Stomach (tissue), 9 donors: ENCODE data around the gene HOXB6. TPM values are rescaled to one million over a fixed set of nuclear protein-coding genes. Genes with fewer than 3 reads are reported as not detected.
A peak's percentile ranks its signal among the peaks of the same experiment; 100 is the strongest.

Experiments
- DNase-seq, 2 donors: peaks; one replicate each; pipeline versions ENCODE4 v3.0.0 to v3.0.0-alpha.2; 2013 to 2019
- H3K27ac ChIP-seq, 5 donors: fragments of 200-600 bp in 4 of 5; sonication (generic) in 4 of 5; one replicate each; pipeline ENCODE4 v1.5.1; 2013 to 2019; ENCODE audit warnings: mild to moderate bottlenecking in 1 of 5, moderate library complexity in 1 of 5
- H3K27me3 ChIP-seq, 3 donors: fragments of 200-600 bp; sonication (generic); one replicate each; pipeline ENCODE4 v1.5.1; 2017 to 2019; ENCODE audit warnings: mixed run types in 1 of 3
- H3K36me3 ChIP-seq, 4 donors: fragments of 200-600 bp; sonication (generic); 1 replicate in 3 of 4; 2 replicates in 1 of 4; pipeline ENCODE4 v1.5.1; 2016 to 2019
- H3K4me1 ChIP-seq, 4 donors: fragments of 200-600 bp; sonication (generic); one replicate each; pipeline ENCODE4 v1.5.1; 2016 to 2019
- H3K4me3 ChIP-seq, 4 donors: fragments of 200-600 bp; sonication (generic) in 3 of 4; one replicate each; pipeline ENCODE4 v1.5.1; 2016 to 2019; ENCODE audit warnings: mild to moderate bottlenecking in 1 of 4
- H3K9me3 ChIP-seq, 4 donors: fragments of 200-600 bp; sonication (generic); one replicate each; pipeline ENCODE4 v1.5.1; 2016 to 2019
- CTCF ChIP-seq, 7 experiments: fragments of 450-650 bp in 4 of 7; fragments of 200-600 bp in 3 of 7; sonication (generic) in 3 of 7; IDR thresholded peaks; one replicate each; pipeline ENCODE4 v1.5.1; 2016 to 2019; ENCODE audit warnings: antibody characterized with exemption in 7 of 7, control low read depth in 2 of 7, mild to moderate bottlenecking in 1 of 7
- EP300 ChIP-seq: sonication (generic); formaldehyde crosslinking; IDR thresholded peaks from one replicate; pipeline ENCODE4 v1.6.1; 2017; ENCODE audit warnings: antibody characterized with exemption
- POLR2A ChIP-seq, 4 donors: fragments of 450-650 bp; IDR thresholded peaks; one replicate each; pipeline ENCODE4 v1.6.1; 2016; ENCODE audit warnings: antibody characterized with exemption in 4 of 4, control low read depth in 2 of 4, mild to moderate bottlenecking in 1 of 4, moderate library complexity in 1 of 4
- POLR2AphosphoS5 ChIP-seq, 3 donors: sonication (generic); formaldehyde crosslinking; IDR thresholded peaks; one replicate each; pipeline ENCODE4 v1.6.1; 2016; ENCODE audit warnings: antibody characterized with exemption in 3 of 3
- WGBS, 5 donors: extraction: QIAGEN DNeasy Blood & Tissue Kit in 3 of 5; methylation state at CpG; one replicate each; pipeline versions ENCODE4 v1.1.5 to v1.1.7; 2013 to 2018; 5-methylcytosine and 5-hydroxymethylcytosine counted together
- intact Hi-C: fragments of 100-400 bp; cut with DNase I; formaldehyde crosslinking; loops from one replicate; pipeline ENCODE4 v1.15.1; 2023; ENCODE audit warnings: low total_unique reads
- polyA plus RNA-seq, 3 donors: library from polyadenylated mRNA; stranded (reverse); fragments of 200-250 nt; gene quantifications; one replicate each; pipeline ENCODE4 v1.2.3, GENCODE V29; 2013
- total RNA-seq, 5 donors: library from RNA; depleted of rRNA; stranded (reverse); fragments of >200 nt; gene quantifications; one replicate each; pipeline versions ENCODE4 v1.1.0 to v1.2.3, GENCODE V29; 2014 to 2016
- donor health status: healthy with polysubstance abuse.
- donor health status: Bipolar disorder and iron deficiency.
- donor health status: healthy.

The HOXB6 gene
- total and polyA plus RNA-seq, 8 donors, result 4.2 to 150 (median 10.9) TPM

- peaks cover 8 to 93% (median 69%) of the 10 kb centered on the region in 4 donors for H3K4me1 ChIP-seq
Measured at GRCh38 chr17:48598736-48599135, 6.0 kb downstream of the HOXB6 start.

GRCh38 chr17:48597778-48598631, 6.8 kb downstream of the HOXB6 start:
- H3K27ac ChIP-seq, result peak overlapping the region; percentile 79 to 95 (median 93)
- 1 to 3% (median 2%) methylated on average over 65 to 68 of the region's 68 CpGs for WGBS, 5 donors
- no peaks in the 10 kb centered on the region for H3K36me3 ChIP-seq
- peaks cover 2 to 100% (median 97%) of the 10 kb centered on the region in 3 donors for H3K27me3 ChIP-seq
- DNase-seq, result peak; percentile 47 to 87
- H3K9me3 ChIP-seq, result no peaks in the 10 kb centered on the region
- peak overlapping the region; percentile 52 to 58 (median 56) for H3K4me3 ChIP-seq
- TF ChIP-seq POLR2AphosphoS5 (IDR thresholded peaks at IDR 0.05) (peak in 2 of 3 donors; percentile 31 to 73), EP300 (no peak)
- H3K4me1 ChIP-seq, result peaks cover 8 to 99% (median 73%) of the 10 kb centered on the region in 4 donors
- intact Hi-C loops, result no loop called here

More at GRCh38 chr17:48598736-48599135, 6.0 kb downstream of the HOXB6 start:
- WGBS, 5 donors, result 23 to 50% (median 31%) methylated on average over 7 of the region's 7 CpGs
- TF ChIP-seq POLR2A (IDR thresholded peaks at IDR 0.05) (no peak), CTCF (IDR thresholded peaks at IDR 0.05) (no peak), POLR2AphosphoS5 (IDR thresholded peaks at IDR 0.05) (no peak), EP300 (no peak)
- H3K27me3 ChIP-seq, result peaks cover 0 to 100% (median 99%) of the 10 kb centered on the region in 3 donors
- H3K27ac ChIP-seq, result peak overlapping the region in 4 of 5 donors; percentile 6 to 95 (median 92)
- DNase-seq, result no peak
- intact Hi-C loops, result no loop called here
- no peaks in the 10 kb centered on the region for H3K9me3 ChIP-seq
- H3K36me3 ChIP-seq, result no peaks in the 10 kb centered on the region
- H3K4me3 ChIP-seq, result peak overlapping the region in 2 of 4 donors; percentile 55 to 58

GRCh38 chr17:48597528-48597777, 7.3 kb downstream of the HOXB6 start:
- peaks cover 8 to 99% (median 71%) of the 10 kb centered on the region in 4 donors for H3K4me1 ChIP-seq

GRCh38 chr17:48596735-48597527, 7.9 kb downstream of the HOXB6 start:
- 8 to 11% (median 9%) methylated on average over 25 to 26 of the region's 26 CpGs for WGBS, 5 donors
- H3K27ac ChIP-seq, result peak overlapping the region; percentile 79 to 95 (median 93)
- TF ChIP-seq POLR2AphosphoS5 (IDR thresholded peaks at IDR 0.05) (peak in 1 of 3 donors; percentile 40), POLR2A (IDR thresholded peaks at IDR 0.05) (no peak)
- H3K9me3 ChIP-seq, result no peaks in the 10 kb centered on the region
- H3K4me3 ChIP-seq, result peak overlapping the region; percentile 52 to 58 (median 56)
- H3K36me3 ChIP-seq, result no peaks in the 10 kb centered on the region
- intact Hi-C loops, result no loop called here
- no peak for DNase-seq
- H3K27me3 ChIP-seq, result peaks cover 3 to 100% (median 97%) of the 10 kb centered on the region in 3 donors
- peaks cover 8 to 99% (median 68%) of the 10 kb centered on the region in 4 donors for H3K4me1 ChIP-seq

More at GRCh38 chr17:48597528-48597777, 7.3 kb downstream of the HOXB6 start:
- TF ChIP-seq CTCF (IDR thresholded peaks at IDR 0.05) (no peak), EP300 (no peak), POLR2AphosphoS5 (IDR thresholded peaks at IDR 0.05) (no peak), POLR2A (IDR thresholded peaks at IDR 0.05) (no peak)
- intact Hi-C loops, result no loop called here
- Histone ChIP-seq H3K27ac (peak overlapping the region; percentile 79 to 95 (median 93)), H3K36me3 (no peaks in the 10 kb centered on the region), H3K4me3 (peak overlapping the region; percentile 52 to 58 (median 56)), H3K9me3 (no peaks in the 10 kb centered on the region), H3K27me3 (peaks cover 3 to 100% (median 97%) of the 10 kb centered on the region in 3 donors)
- WGBS, 5 donors, result 2 to 7% (median 3%) methylated on average over 9 to 16 of the region's 16 CpGs
- DNase-seq, result no peak
